ENCODE measurements around the gene HS6ST3.
A peak's percentile ranks its signal among the peaks of the same experiment; 100 is the strongest.

HS6ST3 gene

GRCh38 chr13:96053003-96053703 is 36.8 kb upstream of the HS6ST3 start, which contains the start of gene UGGT2:
Gene UGGT2 (minus strand): TSS chr13:96053401. CDS start chr13:96053312, 89 bp downstream.
- TF ChIP-seq CTCF (IDR thresholded peaks at IDR 0.05; ENCODE audit: low read depth, low read length, missing control alignments), result no peak
- peak within 1 kb of the TSS; percentile 70 for H3K4me3 ChIP-seq (ENCODE audit: low read depth, low read length)
- peak; percentile 83 for DNase-seq (ENCODE audit: low read depth)
- in situ Hi-C loops (cut with HindIII; ENCODE audit: low sequenced_read_pairs), result no loop called here

- in situ Hi-C loops (cut with HindIII; ENCODE audit: low sequenced_read_pairs), result no loop called here
- no peak overlapping the region for H3K4me3 ChIP-seq (ENCODE audit: low read depth, low read length)
- no peak for DNase-seq (ENCODE audit: low read depth)
- no peak for TF ChIP-seq CTCF (IDR thresholded peaks at IDR 0.05; ENCODE audit: low read depth, low read length, missing control alignments)
These were observed 24.1 kb upstream of the HS6ST3 start for GRCh38 chr13:96065849-96066248.

- H3K4me3 ChIP-seq (ENCODE audit: low read depth, low read length), result no peak overlapping the region
- no peak for TF ChIP-seq CTCF (IDR thresholded peaks at IDR 0.05; ENCODE audit: low read depth, low read length, missing control alignments)
- in situ Hi-C loops (cut with HindIII; ENCODE audit: low sequenced_read_pairs), result no loop called here
- no peak for DNase-seq (ENCODE audit: low read depth)
These were observed 21.2 kb upstream of the HS6ST3 start for GRCh38 chr13:96068729-96069128.

- no peak for TF ChIP-seq CTCF (IDR thresholded peaks at IDR 0.05; ENCODE audit: low read depth, low read length, missing control alignments)
- DNase-seq (ENCODE audit: low read depth), result no peak
- in situ Hi-C loops (cut with HindIII; ENCODE audit: low sequenced_read_pairs), result no loop called here
- H3K4me3 ChIP-seq (ENCODE audit: low read depth, low read length), result no peak overlapping the region
These were observed 18.4 kb upstream of the HS6ST3 start for GRCh38 chr13:96071504-96071903.

GRCh38 chr13:96072392-96072791 is 17.5 kb upstream of the HS6ST3 start:
- DNase-seq (ENCODE audit: low read depth), result no peak
- in situ Hi-C loops (cut with HindIII; ENCODE audit: low sequenced_read_pairs), result no loop called here
- no peak overlapping the region for H3K4me3 ChIP-seq (ENCODE audit: low read depth, low read length)
- TF ChIP-seq CTCF (IDR thresholded peaks at IDR 0.05; ENCODE audit: low read depth, low read length, missing control alignments), result no peak

- TF ChIP-seq CTCF (IDR thresholded peaks at IDR 0.05; ENCODE audit: low read depth, low read length, missing control alignments), result peak; percentile 52
- no peak overlapping the region for H3K4me3 ChIP-seq (ENCODE audit: low read depth, low read length)
- DNase-seq (ENCODE audit: low read depth), result no peak
- in situ Hi-C loops (cut with HindIII; ENCODE audit: low sequenced_read_pairs), result no loop called here
These were observed 13.9 kb upstream of the HS6ST3 start for GRCh38 chr13:96075953-96076543.
